ENCODE measurements around the gene SGPL1. TPM values are rescaled to one million over a fixed set of nuclear protein-coding genes. Genes with fewer than 3 reads are reported as not detected.

Gene SGPL1
- total RNA-seq, 1 donor from 2014 or later, result 51.5 TPM

DNA sequence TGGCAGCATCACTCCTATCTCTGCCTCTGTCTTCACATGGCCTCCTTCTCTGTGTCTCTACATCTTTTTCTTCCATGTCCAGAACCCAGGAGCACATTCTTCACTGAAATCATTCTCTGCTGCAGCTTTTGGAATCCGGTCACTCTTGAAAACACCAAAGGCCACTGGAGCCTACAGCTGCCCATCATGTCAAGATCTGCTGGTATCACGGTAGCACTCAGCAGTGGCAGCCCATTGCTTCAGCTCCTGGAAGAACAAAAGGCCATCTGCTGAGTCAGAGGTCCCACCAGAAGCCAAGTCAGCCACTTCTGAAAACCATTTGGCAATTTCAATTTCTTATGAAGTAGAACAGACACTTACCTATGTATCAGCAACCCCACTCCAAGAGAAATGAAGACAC lies 78.7 kb downstream of the SGPL1 start:
- Mint-ChIP-seq H3K27ac (no peak overlapping the region), H3K9me3 (peaks cover 2% of the 10 kb centered on the region), H3K36me3 (no peaks in the 10 kb centered on the region), H3K4me3 (no peak overlapping the region), H3K4me1 (peaks cover 13% of the 10 kb centered on the region), H3K27me3 (ENCODE audit: insufficient read depth, low read depth) (peaks cover 5% of the 10 kb centered on the region)
- no peaks in the 10 kb centered on the region for H3K27me3 ChIP-seq
- H3K27ac ChIP-seq, result no peak overlapping the region
- no peak overlapping the region for H2AFZ ChIP-seq (replicated peaks)
- TF ChIP-seq, protein P1, sequence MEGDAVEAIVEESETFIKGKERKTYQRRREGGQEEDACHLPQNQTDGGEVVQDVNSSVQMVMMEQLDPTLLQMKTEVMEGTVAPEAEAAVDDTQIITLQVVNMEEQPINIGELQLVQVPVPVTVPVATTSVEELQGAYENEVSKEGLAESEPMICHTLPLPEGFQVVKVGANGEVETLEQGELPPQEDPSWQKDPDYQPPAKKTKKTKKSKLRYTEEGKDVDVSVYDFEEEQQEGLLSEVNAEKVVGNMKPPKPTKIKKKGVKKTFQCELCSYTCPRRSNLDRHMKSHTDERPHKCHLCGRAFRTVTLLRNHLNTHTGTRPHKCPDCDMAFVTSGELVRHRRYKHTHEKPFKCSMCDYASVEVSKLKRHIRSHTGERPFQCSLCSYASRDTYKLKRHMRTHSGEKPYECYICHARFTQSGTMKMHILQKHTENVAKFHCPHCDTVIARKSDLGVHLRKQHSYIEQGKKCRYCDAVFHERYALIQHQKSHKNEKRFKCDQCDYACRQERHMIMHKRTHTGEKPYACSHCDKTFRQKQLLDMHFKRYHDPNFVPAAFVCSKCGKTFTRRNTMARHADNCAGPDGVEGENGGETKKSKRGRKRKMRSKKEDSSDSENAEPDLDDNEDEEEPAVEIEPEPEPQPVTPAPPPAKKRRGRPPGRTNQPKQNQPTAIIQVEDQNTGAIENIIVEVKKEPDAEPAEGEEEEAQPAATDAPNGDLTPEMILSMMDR (IDR thresholded peaks at IDR 0.05), result no peak
- no peak for TF ChIP-seq EZH2 (IDR thresholded peaks at IDR 0.05)
- no peak for TF ChIP-seq EZH2phosphoT487 (IDR thresholded peaks at IDR 0.05)
- H3K36me3 ChIP-seq, result no peaks in the 10 kb centered on the region
- no peaks in the 10 kb centered on the region for H3F3A ChIP-seq (ENCODE audit: low read depth)
- H3K4me3 ChIP-seq, result no peak overlapping the region
- no peaks in the 10 kb centered on the region for H3K79me2 ChIP-seq (ENCODE audit: low read depth)
- H3K4me1 ChIP-seq, result peaks cover 12% of the 10 kb centered on the region
- no peaks in the 10 kb centered on the region for H3K9me3 ChIP-seq (ENCODE audit: low read depth)
- H4K20me1 ChIP-seq (ENCODE audit: low read depth), result no peaks in the 10 kb centered on the region
- DNase-seq (ENCODE audit: low spot score), result no peak
- no peak overlapping the region for H3K9ac ChIP-seq
- no peak overlapping the region for H3K4me2 ChIP-seq

DNA sequence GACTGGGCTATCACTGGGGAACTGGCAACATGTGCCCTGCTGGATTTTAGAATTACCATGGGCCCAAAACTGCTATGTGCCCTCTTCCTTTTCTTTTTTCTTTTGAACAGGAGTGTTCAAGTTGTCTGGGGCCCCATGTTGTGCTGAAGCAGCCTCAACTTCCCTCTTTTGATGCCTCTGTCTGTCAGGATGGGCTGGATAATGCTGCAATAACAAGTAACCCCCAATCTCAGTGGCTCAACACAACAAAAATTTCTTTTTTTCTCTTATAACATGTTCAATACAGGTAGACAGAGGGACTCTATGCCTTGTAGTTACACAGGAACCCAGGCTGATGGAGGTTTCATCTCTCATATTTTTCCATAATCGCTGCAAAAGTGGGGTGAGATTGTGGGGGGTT lies 80.8 kb downstream of the SGPL1 start:
- TF ChIP-seq EZH2phosphoT487 (IDR thresholded peaks at IDR 0.05), result no peak
- TF ChIP-seq, protein P1 (IDR thresholded peaks at IDR 0.05), result no peak
- no peak for TF ChIP-seq EZH2 (IDR thresholded peaks at IDR 0.05)
- H3K4me1 ChIP-seq, result peaks cover 3% of the 10 kb centered on the region
- no peak overlapping the region for H3K4me3 ChIP-seq
- no peaks in the 10 kb centered on the region for H3K27me3 ChIP-seq
- Mint-ChIP-seq H3K27ac (no peak overlapping the region), H3K27me3 (ENCODE audit: insufficient read depth, low read depth) (peaks cover 8% of the 10 kb centered on the region), H3K36me3 (no peaks in the 10 kb centered on the region), H3K4me1 (peaks cover under 1% of the 10 kb centered on the region), H3K4me3 (no peak overlapping the region), H3K9me3 (peaks cover 2% of the 10 kb centered on the region)
- H3K9ac ChIP-seq, result no peak overlapping the region
- H3K4me2 ChIP-seq, result no peak overlapping the region
- no peaks in the 10 kb centered on the region for H3F3A ChIP-seq (ENCODE audit: low read depth)
- no peaks in the 10 kb centered on the region for H3K36me3 ChIP-seq
- no peaks in the 10 kb centered on the region for H3K79me2 ChIP-seq (ENCODE audit: low read depth)
- no peak overlapping the region for H3K27ac ChIP-seq
- no peak for DNase-seq (ENCODE audit: low spot score)
- no peaks in the 10 kb centered on the region for H3K9me3 ChIP-seq (ENCODE audit: low read depth)
- no peaks in the 10 kb centered on the region for H4K20me1 ChIP-seq (ENCODE audit: low read depth)
- no peak overlapping the region for H2AFZ ChIP-seq (replicated peaks)

DNA sequence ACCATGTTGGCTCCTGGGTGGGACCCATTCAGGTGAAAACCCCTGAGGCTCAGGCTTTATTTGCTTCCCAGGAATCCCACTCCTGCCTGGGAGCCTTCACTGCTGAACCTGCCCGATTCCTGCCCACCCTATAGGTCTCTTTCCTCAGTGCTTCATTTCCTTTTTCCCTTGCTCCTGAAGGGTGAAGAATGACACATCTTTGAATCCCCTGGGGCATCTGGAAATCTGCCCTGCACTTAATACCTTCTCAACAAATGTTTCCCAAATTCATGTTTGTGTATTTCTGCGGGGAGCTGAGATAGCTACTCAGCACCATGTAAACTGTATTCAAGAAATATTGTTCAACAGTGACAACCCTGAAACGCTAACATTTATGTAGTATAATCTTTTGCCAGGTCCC lies 82.9 kb downstream of the SGPL1 start:
- no peaks in the 10 kb centered on the region for H3K36me3 ChIP-seq
- Mint-ChIP-seq H3K27me3 (ENCODE audit: insufficient read depth, low read depth) (peaks cover 9% of the 10 kb centered on the region), H3K27ac (no peak overlapping the region), H3K4me3 (no peak overlapping the region), H3K36me3 (no peaks in the 10 kb centered on the region), H3K9me3 (peaks cover 2% of the 10 kb centered on the region), H3K4me1 (peaks cover 3% of the 10 kb centered on the region)
- no peaks in the 10 kb centered on the region for H4K20me1 ChIP-seq (ENCODE audit: low read depth)
- H3K27me3 ChIP-seq, result no peaks in the 10 kb centered on the region
- no peaks in the 10 kb centered on the region for H3F3A ChIP-seq (ENCODE audit: low read depth)
- H3K27ac ChIP-seq, result no peak overlapping the region
- H3K79me2 ChIP-seq (ENCODE audit: low read depth), result no peaks in the 10 kb centered on the region
- no peak overlapping the region for H3K4me3 ChIP-seq
- TF ChIP-seq, protein P1 (IDR thresholded peaks at IDR 0.05), result no peak
- H3K9ac ChIP-seq, result no peak overlapping the region
- no peak for DNase-seq (ENCODE audit: low spot score)
- no peak overlapping the region for H2AFZ ChIP-seq (replicated peaks)
- no peaks in the 10 kb centered on the region for H3K4me1 ChIP-seq
- H3K9me3 ChIP-seq (ENCODE audit: low read depth), result no peaks in the 10 kb centered on the region
- H3K4me2 ChIP-seq, result no peak overlapping the region

DNA sequence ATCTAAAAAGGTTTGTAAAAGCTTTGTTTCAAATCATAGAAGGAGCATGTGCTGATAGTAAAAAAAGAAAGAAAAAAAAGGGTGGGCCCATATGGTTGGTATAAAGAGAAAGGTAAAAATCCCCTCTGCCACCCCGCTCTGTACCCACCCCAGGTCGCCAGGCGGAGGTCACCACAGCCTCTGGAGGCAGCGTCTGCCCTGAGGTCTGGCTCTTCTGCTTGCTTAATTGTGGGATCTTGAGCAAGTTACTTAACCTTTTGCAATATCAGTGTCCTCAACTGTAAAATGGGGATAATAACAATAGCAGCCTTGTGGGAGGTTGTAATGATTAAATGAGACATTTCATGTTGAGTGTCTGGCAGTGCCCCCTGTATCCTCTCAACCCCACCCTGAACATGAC lies 83.3 kb downstream of the SGPL1 start:
- Histone ChIP-seq H3K27me3 (no peaks in the 10 kb centered on the region), H3K79me2 (ENCODE audit: low read depth) (no peaks in the 10 kb centered on the region), H4K20me1 (ENCODE audit: low read depth) (no peaks in the 10 kb centered on the region), H3K4me2 (no peak overlapping the region), H3K36me3 (no peaks in the 10 kb centered on the region), H3K9me3 (ENCODE audit: low read depth) (no peaks in the 10 kb centered on the region), H3K9ac (no peak overlapping the region), H3K4me1 (no peaks in the 10 kb centered on the region), H3K4me3 (no peak overlapping the region), H3K27ac (no peak overlapping the region), H3F3A (ENCODE audit: low read depth) (no peaks in the 10 kb centered on the region), H2AFZ (replicated peaks) (no peak overlapping the region)
- H3K4me1 Mint-ChIP-seq, result peaks cover 3% of the 10 kb centered on the region
- H3K4me3 Mint-ChIP-seq, result no peak overlapping the region
- peaks cover 2% of the 10 kb centered on the region for H3K9me3 Mint-ChIP-seq
- H3K36me3 Mint-ChIP-seq, result no peaks in the 10 kb centered on the region
- H3K27me3 Mint-ChIP-seq (ENCODE audit: insufficient read depth, low read depth), result peaks cover 10% of the 10 kb centered on the region
- TF ChIP-seq EZH2 (IDR thresholded peaks at IDR 0.05) (no peak), EZH2phosphoT487 (IDR thresholded peaks at IDR 0.05) (no peak)
- TF ChIP-seq, protein P1 (IDR thresholded peaks at IDR 0.05), result no peak
- H3K27ac Mint-ChIP-seq, result no peak overlapping the region
- DNase-seq (ENCODE audit: low spot score), result no peak

All from neural progenitor cell (in vitro differentiated cells).